Large intestine (tissue), 3 donors: ENCODE data around the gene MRPS21. TPM values are rescaled to one million over a fixed set of nuclear protein-coding genes. Genes with fewer than 3 reads are reported as not detected.

ENCODE experiments used
- DNase-seq, 2 donors: peaks; one replicate each; pipeline versions ENCODE4 v3.0.0 to v3.0.0-alpha.2; 2013
- H3K27ac ChIP-seq: one replicate; pipeline ENCODE4 v1.5.1; 2013; ENCODE audit warnings: low read length
- H3K27me3 ChIP-seq: 2 replicates; pipeline ENCODE4 v1.6.1; 2013; ENCODE audit warnings: low read length; ENCODE audit not compliant: control insufficient read depth, insufficient read depth
- H3K36me3 ChIP-seq: 2 replicates; pipeline ENCODE4 v1.6.1; 2013; ENCODE audit warnings: low read length; ENCODE audit not compliant: control insufficient read depth, insufficient read depth
- H3K4me1 ChIP-seq: one replicate; pipeline ENCODE4 v1.6.1; 2013; ENCODE audit warnings: low read length; ENCODE audit not compliant: control insufficient read depth, insufficient read depth
- H3K4me3 ChIP-seq: one replicate; pipeline ENCODE4 v1.5.1; 2013; ENCODE audit warnings: low read length
- H3K9me3 ChIP-seq: one replicate; pipeline ENCODE4 v1.6.1; 2013; ENCODE audit warnings: mild to moderate bottlenecking, low read depth, low read length, moderate library complexity; ENCODE audit not compliant: control insufficient read depth
- WGBS: methylation state at CpG from one replicate; pipeline ENCODE4 v1.1.5; 2013; ENCODE audit warnings: low lambda C conversion rate; ENCODE audit not compliant: insufficient coverage; 5-methylcytosine and 5-hydroxymethylcytosine counted together
- polyA plus RNA-seq: library from polyadenylated mRNA; unstranded; fragments of 120-200 nt; gene quantifications from one replicate; pipeline ENCODE4 v1.2.1, GENCODE V29; 2013

Gene MRPS21
- polyA plus RNA-seq, 1 donor = 55.3 TPM

DNA sequence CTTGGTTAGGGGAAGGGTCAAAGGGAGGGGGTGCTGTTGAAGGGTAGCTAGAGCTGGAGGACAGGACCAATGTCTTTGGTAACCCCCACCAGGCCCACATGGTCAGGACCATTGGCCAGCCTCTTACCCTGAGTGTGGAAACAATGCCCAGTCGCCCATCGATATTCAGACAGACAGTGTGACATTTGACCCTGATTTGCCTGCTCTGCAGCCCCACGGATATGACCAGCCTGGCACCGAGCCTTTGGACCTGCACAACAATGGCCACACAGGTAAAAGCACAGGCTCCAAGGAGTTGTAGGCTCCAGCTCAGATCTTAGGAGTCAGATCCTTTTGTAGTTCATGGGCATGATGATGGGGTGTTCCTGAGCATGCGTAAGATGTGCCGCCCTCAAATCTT lies 32.3 kb upstream of the MRPS21 start:
- H3K4me1 ChIP-seq = peaks cover 7% of the 10 kb centered on the region
- WGBS = no CpG with 5 or more reads among the region's 6 CpGs
- no peak overlapping the region for H3K4me3 ChIP-seq

DNA sequence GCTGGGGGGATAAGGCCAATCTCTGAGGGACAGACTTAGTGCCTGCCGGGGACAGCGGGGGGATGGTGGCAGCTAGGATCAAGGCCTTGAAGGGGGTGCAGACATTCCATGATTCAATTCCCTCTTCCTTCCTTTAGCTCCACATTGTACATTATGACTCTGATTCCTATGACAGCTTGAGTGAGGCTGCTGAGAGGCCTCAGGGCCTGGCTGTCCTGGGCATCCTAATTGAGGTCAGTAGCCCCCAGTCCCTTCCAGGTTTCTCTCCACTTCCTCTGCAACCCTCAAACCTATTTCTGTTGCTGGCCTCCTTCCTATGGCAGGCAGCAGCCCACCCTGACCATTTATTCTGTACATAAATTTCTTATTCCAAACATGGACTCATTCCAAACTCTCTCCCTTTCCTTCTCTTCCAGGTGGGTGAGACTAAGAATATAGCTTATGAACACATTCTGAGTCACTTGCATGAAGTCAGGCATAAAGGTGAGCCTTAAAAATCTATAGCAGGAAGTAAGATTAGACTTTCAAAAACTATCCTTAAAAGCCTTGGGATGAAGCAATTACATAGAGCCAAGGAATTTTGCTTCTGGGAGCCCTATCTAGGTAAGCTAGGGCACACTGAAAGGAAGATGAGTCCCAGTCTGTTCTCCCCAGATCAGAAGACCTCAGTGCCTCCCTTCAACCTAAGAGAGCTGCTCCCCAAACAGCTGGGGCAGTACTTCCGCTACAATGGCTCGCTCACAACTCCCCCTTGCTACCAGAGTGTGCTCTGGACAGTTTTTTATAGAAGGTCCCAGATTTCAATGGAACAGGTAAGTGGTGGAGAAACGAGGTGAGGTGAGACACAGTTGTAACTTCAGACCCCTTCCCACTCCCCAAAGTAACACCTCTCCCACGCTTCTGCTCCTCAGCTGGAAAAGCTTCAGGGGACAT lies 31.0 kb upstream of the MRPS21 start:
- 80% methylated on average over 1 of the region's 6 CpGs for WGBS
- H3K9me3 ChIP-seq = no peaks in the 10 kb centered on the region
- DNase-seq = no peak
- no peak overlapping the region for H3K27ac ChIP-seq
- peaks cover 13% of the 10 kb centered on the region for H3K27me3 ChIP-seq
- peaks cover 13% of the 10 kb centered on the region for H3K4me1 ChIP-seq
- peaks cover 30% of the 10 kb centered on the region for H3K36me3 ChIP-seq
- no peak overlapping the region for H3K4me3 ChIP-seq

More for the DNA sequence above, 32.3 kb upstream of the MRPS21 start:
- Histone ChIP-seq H3K36me3 (peaks cover 19% of the 10 kb centered on the region), H3K27ac (no peak overlapping the region), H3K9me3 (no peaks in the 10 kb centered on the region), H3K27me3 (peaks cover 22% of the 10 kb centered on the region)
- DNase-seq = no peak

DNA sequence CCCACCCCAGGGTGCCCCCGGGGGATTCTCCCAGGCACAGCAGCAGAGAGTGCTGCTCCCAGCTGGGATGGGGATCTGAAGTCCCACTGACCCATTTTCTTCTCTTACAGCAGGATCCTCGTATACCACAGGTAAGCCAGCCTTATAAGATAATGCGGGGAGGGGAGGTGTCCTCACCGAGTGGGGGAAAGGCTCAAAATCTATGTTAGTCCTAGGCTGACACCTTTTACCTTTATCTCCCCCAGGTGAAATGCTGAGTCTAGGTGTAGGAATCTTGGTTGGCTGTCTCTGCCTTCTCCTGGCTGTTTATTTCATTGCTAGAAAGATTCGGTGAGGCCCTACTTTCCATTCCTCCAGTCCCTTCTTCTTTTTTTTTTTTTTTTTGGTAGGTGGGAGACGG lies 30.1 kb upstream of the MRPS21 start:
- Histone ChIP-seq H3K27ac (no peak overlapping the region), H3K36me3 (peaks cover 30% of the 10 kb centered on the region), H3K4me1 (peaks cover 16% of the 10 kb centered on the region), H3K9me3 (no peaks in the 10 kb centered on the region), H3K4me3 (no peak overlapping the region), H3K27me3 (peaks cover 4% of the 10 kb centered on the region)
- no peak for DNase-seq
- 90% methylated on average over 3 of the region's 6 CpGs for WGBS

DNA sequence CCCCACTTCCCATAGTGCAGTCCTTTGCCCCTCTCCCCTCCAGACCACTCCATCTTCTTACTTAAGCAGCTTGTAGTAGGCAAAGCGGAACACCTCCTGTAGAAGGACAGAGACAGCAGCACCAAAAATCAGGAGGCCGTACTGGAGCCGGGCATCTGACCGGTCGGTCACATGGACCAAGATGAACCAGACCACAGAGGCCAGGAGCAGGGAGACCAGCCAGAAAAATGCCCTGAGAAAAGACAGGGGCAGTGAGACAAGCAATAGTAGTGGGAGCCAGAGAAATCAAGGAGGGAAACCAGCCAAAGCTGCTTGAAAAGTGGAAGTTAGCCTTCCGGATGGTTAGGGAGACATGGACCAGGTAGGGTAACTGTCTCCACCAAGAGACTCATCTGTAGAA lies 25.8 kb upstream of the MRPS21 start:
- H3K9me3 ChIP-seq = no peaks in the 10 kb centered on the region
- peak overlapping the region; percentile 96 for H3K4me3 ChIP-seq
- peaks cover 9% of the 10 kb centered on the region for H3K4me1 ChIP-seq
- no CpG with 5 or more reads among the region's 6 CpGs for WGBS
- no peak for DNase-seq
- H3K36me3 ChIP-seq = peaks cover 30% of the 10 kb centered on the region
- peak overlapping the region; percentile 84 for H3K27ac ChIP-seq
- H3K27me3 ChIP-seq = no peaks in the 10 kb centered on the region

DNA sequence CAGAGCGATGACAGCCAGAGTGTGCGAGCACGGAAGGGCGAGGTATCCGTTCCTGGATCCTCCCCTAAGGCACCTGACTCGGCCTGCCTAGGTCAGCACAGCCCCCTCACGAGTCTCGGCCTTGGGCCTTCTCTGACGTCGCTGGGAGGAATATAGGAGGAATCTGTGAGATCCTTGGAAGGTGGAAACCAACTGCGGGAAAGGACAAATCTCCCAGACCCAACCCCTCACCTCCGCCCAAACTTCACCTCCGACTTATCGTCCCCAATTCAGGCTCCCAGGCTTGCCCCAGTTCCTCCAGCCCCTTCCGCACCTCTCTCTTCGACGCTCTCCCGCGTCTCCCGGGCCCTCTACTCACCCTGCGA lies 25.3 kb upstream of the MRPS21 start:
- Histone ChIP-seq H3K4me3 (peak overlapping the region; percentile 96), H3K9me3 (no peaks in the 10 kb centered on the region), H3K36me3 (peaks cover 30% of the 10 kb centered on the region), H3K27me3 (no peaks in the 10 kb centered on the region), H3K27ac (peak overlapping the region; percentile 84), H3K4me1 (peaks cover 9% of the 10 kb centered on the region)
- WGBS = 5% methylated on average over 4 of the region's 21 CpGs
- peak; percentile 68 to 83 for DNase-seq

DNA sequence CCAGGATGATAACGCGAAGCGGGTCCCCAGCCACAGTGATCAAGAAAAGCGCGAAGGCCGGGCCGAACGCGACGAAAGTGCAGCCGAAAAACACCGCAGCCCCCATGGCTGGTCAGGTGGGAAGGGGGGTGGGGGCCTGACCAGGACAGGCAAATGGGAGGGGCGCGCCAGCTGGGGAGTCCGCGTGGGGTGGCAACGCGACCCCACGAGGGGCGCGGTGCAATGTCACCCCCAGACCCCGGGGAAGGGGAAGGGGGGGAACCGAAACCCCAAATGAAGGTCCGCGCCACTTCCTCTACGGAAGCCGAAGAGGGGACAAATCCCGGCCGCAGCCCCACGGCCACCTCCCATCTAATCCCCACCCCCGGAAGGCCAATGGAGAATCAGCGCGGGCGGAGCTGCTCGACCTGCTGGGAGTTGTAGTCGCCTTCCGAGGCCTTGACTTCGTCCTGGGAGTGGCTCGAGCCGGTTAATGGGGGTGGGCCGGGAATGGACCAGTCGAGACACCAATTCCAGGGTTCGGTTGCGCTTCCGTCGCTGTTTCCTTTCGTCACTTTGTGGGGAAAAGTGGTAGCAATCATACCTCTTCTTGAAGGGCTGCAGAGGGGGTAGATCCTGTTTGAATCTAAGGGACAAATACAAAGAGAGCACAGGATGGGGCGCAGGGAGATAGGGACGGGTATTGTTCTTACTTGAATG lies 24.8 kb upstream of the MRPS21 start, which contains the start of gene APH1A:
Gene APH1A (minus strand): TSS at position 312 of the 699 bp plus-strand sequence. CDS start 206 bp downstream, at position 106.
- WGBS = no CpG with 5 or more reads among the region's 49 CpGs
- peak within 1 kb of the TSS; percentile 96 for H3K4me3 ChIP-seq

GRCh38 chr1:150269451-150269850 lies 24.2 kb upstream of the MRPS21 start:
- Histone ChIP-seq H3K9me3 (no peaks in the 10 kb centered on the region), H3K4me3 (peak overlapping the region; percentile 96), H3K36me3 (peaks cover 29% of the 10 kb centered on the region), H3K27ac (peak overlapping the region; percentile 84), H3K4me1 (peaks cover 9% of the 10 kb centered on the region), H3K27me3 (no peaks in the 10 kb centered on the region)
- DNase-seq = no peak
- WGBS = no CpG with 5 or more reads among the region's 10 CpGs

More for the DNA sequence above, 24.8 kb upstream of the MRPS21 start, which contains the start of gene APH1A:
- Histone ChIP-seq H3K4me1 (peaks cover 9% of the 10 kb centered on the region), H3K36me3 (peaks cover 30% of the 10 kb centered on the region), H3K27me3 (no peaks in the 10 kb centered on the region), H3K27ac (peak within 1 kb of the TSS; percentile 84), H3K9me3 (no peaks in the 10 kb centered on the region)
- DNase-seq = peak; percentile 97 to 98

DNA sequence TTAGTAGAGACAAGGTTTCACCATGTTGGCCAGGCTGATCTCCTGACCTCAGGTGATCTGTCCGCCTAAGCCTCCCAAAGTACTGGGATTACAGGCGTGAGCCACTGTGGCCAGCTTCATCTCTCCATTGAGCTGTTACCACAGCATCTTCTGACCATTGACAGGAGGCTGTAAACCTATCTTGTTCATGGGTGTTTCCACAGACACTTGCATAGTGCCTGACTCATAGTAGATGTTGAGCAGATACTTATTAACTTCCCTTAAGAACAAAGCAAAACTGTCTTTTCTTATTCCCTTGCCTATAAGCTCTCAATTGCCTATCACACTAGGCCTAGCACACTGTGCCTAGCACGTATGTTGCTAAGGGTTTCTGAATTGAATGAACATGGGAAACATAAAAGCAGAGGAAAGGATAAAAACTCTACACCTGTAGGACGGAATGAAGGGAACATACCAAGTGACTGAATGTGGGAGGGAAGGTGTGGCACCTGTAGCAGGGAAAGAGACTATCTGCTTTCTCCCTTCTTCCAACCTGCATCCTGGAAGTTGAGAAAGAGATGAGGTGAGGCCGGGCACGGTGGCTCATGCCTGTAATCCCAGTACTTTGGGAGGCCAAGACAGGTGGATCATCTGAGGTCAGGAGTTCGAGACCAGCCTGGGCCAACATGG lies 22.2 kb upstream of the MRPS21 start:
- H3K9me3 ChIP-seq = no peaks in the 10 kb centered on the region
- H3K36me3 ChIP-seq = peaks cover 11% of the 10 kb centered on the region
- DNase-seq = no peak
- H3K27me3 ChIP-seq = no peaks in the 10 kb centered on the region
- WGBS = 80% methylated on average over 2 of the region's 7 CpGs
- H3K27ac ChIP-seq = no peak overlapping the region
- H3K4me3 ChIP-seq = no peak overlapping the region
- H3K4me1 ChIP-seq = peaks cover 9% of the 10 kb centered on the region

DNA sequence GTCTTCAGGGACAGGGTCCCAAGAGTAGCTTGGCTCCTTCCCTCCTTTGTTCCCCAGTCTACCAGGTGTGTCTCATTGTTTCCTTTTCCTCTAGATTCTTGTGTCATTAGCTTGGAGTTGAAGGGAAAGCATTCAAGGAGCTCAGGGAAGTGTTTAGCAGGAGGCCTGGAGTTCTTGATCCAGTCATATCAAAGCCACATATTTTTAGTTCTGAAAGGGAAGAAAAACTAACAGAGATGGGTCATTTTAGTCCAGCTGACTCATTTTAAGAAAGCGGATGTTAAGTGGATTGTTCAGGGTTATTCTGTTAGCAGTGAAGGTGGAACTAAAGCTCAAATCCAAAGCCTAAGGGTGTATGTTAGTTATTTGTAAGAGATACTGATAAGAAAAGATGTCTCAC lies 20.4 kb upstream of the MRPS21 start:
- WGBS = 80% methylated on average over 1 of the region's 1 CpG
- Histone ChIP-seq H3K27me3 (no peaks in the 10 kb centered on the region), H3K36me3 (no peaks in the 10 kb centered on the region), H3K27ac (peak overlapping the region; percentile 23), H3K4me1 (no peaks in the 10 kb centered on the region), H3K4me3 (peak overlapping the region; percentile 26), H3K9me3 (no peaks in the 10 kb centered on the region)
- DNase-seq = no peak

DNA sequence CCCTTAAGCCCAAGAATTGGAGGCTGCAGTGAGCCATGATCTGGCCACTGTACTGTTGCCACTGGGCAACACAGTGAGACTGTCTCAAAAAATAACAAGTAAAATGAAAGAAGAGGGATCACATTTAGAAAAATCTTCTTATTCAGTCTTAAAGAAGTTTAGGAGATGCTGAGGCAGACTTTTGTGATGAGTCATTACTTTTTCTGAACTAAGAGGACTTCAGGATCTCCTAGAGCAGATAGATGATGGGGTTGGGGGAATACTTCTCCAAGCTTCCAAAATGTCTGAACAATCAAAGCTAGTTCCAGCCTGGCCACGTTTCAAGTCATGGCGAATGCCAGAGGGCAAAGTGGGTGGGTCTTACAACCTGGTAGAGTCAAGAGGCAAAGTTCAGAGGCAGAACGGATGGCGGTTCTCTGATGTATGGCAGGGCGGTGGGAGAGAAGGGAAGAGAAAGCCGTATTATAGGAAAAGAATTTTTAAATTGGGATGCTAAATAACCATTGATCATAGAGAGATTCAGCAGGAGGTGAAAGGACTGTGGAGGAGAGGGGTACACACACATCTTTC lies 13.4 kb upstream of the MRPS21 start:
- H3K9me3 ChIP-seq = no peaks in the 10 kb centered on the region
- H3K36me3 ChIP-seq = peaks cover 4% of the 10 kb centered on the region
- H3K4me1 ChIP-seq = peaks cover 26% of the 10 kb centered on the region
- no CpG with 5 or more reads among the region's 6 CpGs for WGBS
- H3K27me3 ChIP-seq = peaks cover 5% of the 10 kb centered on the region
- H3K4me3 ChIP-seq = no peak overlapping the region
- H3K27ac ChIP-seq = no peak overlapping the region
- DNase-seq = peak in 1 of 2 donors; percentile 62
